ENCODE data around the gene LDHAL6A. TPM values are rescaled to one million over a fixed set of nuclear protein-coding genes. Genes with fewer than 3 reads are reported as not detected.

The LDHAL6A gene
- total RNA-seq, 6 donors from 2014 or later: not detected

DNA sequence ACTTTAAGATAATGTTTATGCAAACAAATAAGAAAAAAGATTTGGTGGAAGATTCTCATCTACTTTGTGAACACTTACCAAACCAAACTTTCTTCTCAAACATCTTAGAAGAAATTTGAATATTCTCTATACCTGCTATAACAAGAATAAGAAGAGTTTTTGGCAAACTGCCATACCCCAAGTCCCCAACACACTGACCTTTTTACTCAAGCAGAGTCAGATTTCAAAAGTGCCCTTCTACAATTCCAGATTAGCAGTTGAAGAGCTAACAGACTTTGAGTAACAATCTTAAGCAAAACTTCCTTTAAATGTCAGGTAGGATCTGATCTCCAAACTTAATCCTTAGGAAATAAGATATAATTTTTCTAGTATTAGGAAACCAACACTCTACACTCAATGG, 37.2 kb downstream of the LDHAL6A start:
- H3K9me3 ChIP-seq: no peaks in the 10 kb centered on the region
- no peaks in the 10 kb centered on the region for H3K27me3 ChIP-seq
- H3K36me3 ChIP-seq: peaks cover 0 to 56% (median 16%) of the 10 kb centered on the region in 4 donors
- ATAC-seq (ENCODE audit: low FRiP score in 2 of 2): no peak
- DNase-seq: no peak
- TF ChIP-seq POLR2A (IDR thresholded peaks at IDR 0.05) (no peak), EP300 (IDR thresholded peaks at IDR 0.05) (no peak), POLR2AphosphoS5 (IDR thresholded peaks at IDR 0.05) (no peak)
- TF ChIP-seq, protein P1, sequence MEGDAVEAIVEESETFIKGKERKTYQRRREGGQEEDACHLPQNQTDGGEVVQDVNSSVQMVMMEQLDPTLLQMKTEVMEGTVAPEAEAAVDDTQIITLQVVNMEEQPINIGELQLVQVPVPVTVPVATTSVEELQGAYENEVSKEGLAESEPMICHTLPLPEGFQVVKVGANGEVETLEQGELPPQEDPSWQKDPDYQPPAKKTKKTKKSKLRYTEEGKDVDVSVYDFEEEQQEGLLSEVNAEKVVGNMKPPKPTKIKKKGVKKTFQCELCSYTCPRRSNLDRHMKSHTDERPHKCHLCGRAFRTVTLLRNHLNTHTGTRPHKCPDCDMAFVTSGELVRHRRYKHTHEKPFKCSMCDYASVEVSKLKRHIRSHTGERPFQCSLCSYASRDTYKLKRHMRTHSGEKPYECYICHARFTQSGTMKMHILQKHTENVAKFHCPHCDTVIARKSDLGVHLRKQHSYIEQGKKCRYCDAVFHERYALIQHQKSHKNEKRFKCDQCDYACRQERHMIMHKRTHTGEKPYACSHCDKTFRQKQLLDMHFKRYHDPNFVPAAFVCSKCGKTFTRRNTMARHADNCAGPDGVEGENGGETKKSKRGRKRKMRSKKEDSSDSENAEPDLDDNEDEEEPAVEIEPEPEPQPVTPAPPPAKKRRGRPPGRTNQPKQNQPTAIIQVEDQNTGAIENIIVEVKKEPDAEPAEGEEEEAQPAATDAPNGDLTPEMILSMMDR (IDR thresholded peaks at IDR 0.05): no peak
- peaks cover 0 to 33% (median 2%) of the 10 kb centered on the region in 4 donors for H3K4me1 ChIP-seq
- peak overlapping the region in 1 of 4 donors; percentile 0 for H3K27ac ChIP-seq
- no peak overlapping the region for H3K4me3 ChIP-seq

DNA sequence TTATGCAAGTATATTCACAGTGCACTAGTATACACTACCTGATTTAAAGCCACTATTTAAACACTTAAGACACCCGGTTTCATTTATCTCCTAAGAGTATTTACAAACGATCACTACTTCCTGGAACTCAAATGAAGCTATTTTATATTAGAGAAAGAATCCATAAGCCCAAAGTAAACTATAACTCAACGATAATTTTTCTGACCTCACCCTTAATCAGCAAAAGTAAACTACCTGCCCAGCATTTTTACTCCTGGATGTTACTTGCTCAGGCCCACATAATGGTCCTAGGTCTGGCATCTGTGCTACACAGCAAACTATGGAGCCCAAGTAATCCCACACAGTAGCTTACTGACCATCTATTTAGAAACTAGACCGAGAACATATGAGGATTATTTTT, 37.7 kb downstream of the LDHAL6A start:
- H3K4me3 ChIP-seq: no peak overlapping the region
- DNase-seq (no peak), ATAC-seq (ENCODE audit: low FRiP score in 2 of 2) (no peak)
- H3K27me3 ChIP-seq: no peaks in the 10 kb centered on the region
- TF ChIP-seq, protein P1 (IDR thresholded peaks at IDR 0.05): no peak
- TF ChIP-seq POLR2A (IDR thresholded peaks at IDR 0.05) (no peak), POLR2AphosphoS5 (IDR thresholded peaks at IDR 0.05) (no peak), EP300 (IDR thresholded peaks at IDR 0.05) (no peak)
- peak overlapping the region in 3 of 4 donors; percentile 0 to 41 (median 6) for H3K27ac ChIP-seq
- 67 to 68% methylated on average over 4 of the region's 4 CpGs for WGBS, 2 donors
- peaks cover 0 to 33% (median 2%) of the 10 kb centered on the region in 4 donors for H3K4me1 ChIP-seq
- H3K9me3 ChIP-seq: no peaks in the 10 kb centered on the region
- peaks cover 0 to 60% (median 19%) of the 10 kb centered on the region in 4 donors for H3K36me3 ChIP-seq

DNA sequence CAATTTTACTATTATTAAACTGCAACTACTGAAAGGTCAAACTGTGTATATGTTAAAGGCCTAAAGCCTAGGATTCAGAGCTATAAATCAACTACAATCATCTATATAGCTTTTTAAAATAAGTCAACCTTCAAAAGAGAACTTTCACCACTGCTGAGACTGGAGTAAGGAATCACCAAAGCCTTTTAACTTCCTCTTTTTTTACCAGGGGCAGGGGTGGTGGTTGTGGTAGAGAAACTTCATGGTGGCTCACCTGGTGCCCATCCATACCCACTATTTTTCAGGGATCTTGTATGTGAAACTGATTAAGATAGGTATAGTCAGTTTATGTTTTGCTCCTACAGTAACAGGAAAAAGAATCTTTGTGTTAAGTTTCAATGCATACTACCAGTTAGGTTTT, 39.6 kb downstream of the LDHAL6A start:
- H3K27ac ChIP-seq: no peak overlapping the region
- peaks cover 0 to 27% (median 2%) of the 10 kb centered on the region in 4 donors for H3K4me1 ChIP-seq
- TF ChIP-seq POLR2AphosphoS5 (IDR thresholded peaks at IDR 0.05): no peak
- TF ChIP-seq POLR2A (IDR thresholded peaks at IDR 0.05): no peak
- no peak overlapping the region for H3K4me3 ChIP-seq
- H3K36me3 ChIP-seq: peaks cover 3 to 68% (median 29%) of the 10 kb centered on the region in 4 donors
- ATAC-seq (ENCODE audit: low FRiP score in 2 of 2): no peak
- no peaks in the 10 kb centered on the region for H3K9me3 ChIP-seq
- H3K27me3 ChIP-seq: no peaks in the 10 kb centered on the region
- DNase-seq: no peak

DNA sequence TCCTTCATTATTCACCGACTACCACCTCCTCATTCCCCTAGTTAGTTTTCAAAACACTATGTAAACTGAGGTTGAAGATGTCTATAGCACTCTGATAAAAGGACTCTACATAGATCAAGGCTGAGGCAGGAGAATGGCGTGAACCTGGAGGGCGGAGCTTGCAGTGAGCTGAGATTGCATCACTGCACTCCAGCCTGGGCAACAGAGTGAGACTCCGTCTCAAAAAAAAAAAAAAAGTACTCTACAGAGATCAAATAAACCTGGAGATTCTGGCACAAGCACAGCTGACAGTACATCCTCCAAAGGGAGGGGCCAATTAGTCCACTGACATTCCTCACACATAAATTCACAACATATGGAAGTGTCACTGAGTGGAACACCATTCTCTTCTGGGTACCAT, 40.0 kb downstream of the LDHAL6A start:
- H3K36me3 ChIP-seq: peaks cover 4 to 68% (median 29%) of the 10 kb centered on the region in 4 donors
- no peak overlapping the region for H3K27ac ChIP-seq
- DNase-seq (peak in 1 of 2 donors; percentile 48), ATAC-seq (ENCODE audit: low FRiP score in 2 of 2) (no peak)
- no peaks in the 10 kb centered on the region for H3K27me3 ChIP-seq
- TF ChIP-seq EP300 (IDR thresholded peaks at IDR 0.05) (no peak), POLR2AphosphoS5 (IDR thresholded peaks at IDR 0.05) (no peak), POLR2A (IDR thresholded peaks at IDR 0.05) (no peak)
- TF ChIP-seq, protein P1 (IDR thresholded peaks at IDR 0.05): no peak
- WGBS, 2 donors: 79 to 81% methylated on average over 4 of the region's 4 CpGs
- no peaks in the 10 kb centered on the region for H3K9me3 ChIP-seq
- no peak overlapping the region for H3K4me3 ChIP-seq
- H3K4me1 ChIP-seq: peaks cover 0 to 24% (median under 1%) of the 10 kb centered on the region in 4 donors

DNA sequence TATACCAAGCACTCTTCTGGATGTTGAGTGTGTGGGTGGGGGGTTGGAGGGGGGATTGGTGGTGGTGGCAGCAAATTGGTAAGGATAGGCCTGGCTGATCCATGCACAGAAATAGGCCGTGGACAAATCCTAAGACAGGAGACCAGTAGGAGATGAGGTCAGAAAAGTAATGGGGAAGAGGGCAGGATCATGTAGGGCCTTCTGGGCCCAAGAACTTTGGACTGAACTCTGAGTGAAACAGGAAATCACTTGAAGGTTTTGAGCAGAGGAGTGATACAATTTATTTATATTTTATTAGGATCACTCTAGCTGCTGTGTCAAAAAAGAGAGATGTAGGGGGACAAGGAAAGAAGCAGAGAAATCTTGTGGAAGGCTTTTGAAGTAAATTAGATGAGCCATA, 42.4 kb downstream of the LDHAL6A start:
- no peak overlapping the region for H3K27ac ChIP-seq
- no peaks in the 10 kb centered on the region for H3K9me3 ChIP-seq
- ATAC-seq (ENCODE audit: low FRiP score in 2 of 2) (no peak), DNase-seq (no peak)
- peaks cover 0 to 10% (median 0%) of the 10 kb centered on the region in 4 donors for H3K4me1 ChIP-seq
- no peaks in the 10 kb centered on the region for H3K27me3 ChIP-seq
- peaks cover 21 to 72% (median 41%) of the 10 kb centered on the region in 4 donors for H3K36me3 ChIP-seq
- WGBS, 2 donors: 97 to 100% methylated on average over 1 of the region's 1 CpG
- TF ChIP-seq POLR2AphosphoS5 (IDR thresholded peaks at IDR 0.05) (no peak), EP300 (IDR thresholded peaks at IDR 0.05) (no peak), POLR2A (IDR thresholded peaks at IDR 0.05) (no peak)
- TF ChIP-seq, protein P1 (IDR thresholded peaks at IDR 0.05): no peak
- H3K4me3 ChIP-seq: no peak overlapping the region
